SKM-1 (cell line): ENCODE results near the gene IAH1.
"Not testable (repeated sequence)": the region's sequence is repeated elsewhere in the genome, so short reads cannot be mapped to it uniquely, and the experiment has no call there.

Experiments used
- DNase-seq: peaks from one replicate; lab custom pipeline; 2025; ENCODE audit not compliant: unreplicated experiment; lab: John Stamatoyannopoulos, UW

IAH1 gene

DNA sequence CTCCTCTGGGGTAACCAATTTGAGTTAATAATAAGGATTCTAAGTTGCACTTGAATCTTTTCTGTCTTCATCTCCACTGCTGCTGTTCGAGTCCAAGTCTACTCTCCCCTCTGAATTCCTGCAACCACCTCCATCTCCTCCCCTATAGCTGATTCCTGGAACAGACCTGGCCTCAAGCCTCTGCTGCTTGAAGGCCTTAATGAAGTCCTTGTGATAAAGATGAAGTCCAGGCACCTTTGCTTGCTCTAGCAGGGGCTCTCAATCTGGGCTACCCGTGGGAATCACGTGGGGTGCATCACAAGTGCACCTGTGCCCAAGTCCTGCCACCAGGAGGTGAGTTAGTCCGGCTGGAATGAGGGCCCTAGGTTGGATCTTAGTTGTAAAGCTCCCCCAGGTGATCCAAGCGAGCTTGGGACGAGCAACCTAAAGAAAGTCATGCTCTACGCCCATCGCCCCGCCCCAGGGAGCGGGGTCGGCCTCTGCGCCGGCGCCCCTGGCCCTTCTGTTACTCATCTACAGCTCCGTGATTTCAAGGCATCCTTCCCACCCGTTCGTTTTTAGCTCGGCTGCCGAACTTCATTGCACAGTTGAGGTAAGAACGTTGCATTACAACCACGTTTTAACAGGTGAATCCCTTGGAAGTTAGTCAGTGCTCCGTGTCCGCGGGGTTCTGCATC is 905 bp upstream of the IAH1 start:
- no peak for DNase-seq

GRCh38 chr2:9473985-9474360 is 378 bp upstream of the IAH1 start:
- no peak for DNase-seq

DNA sequence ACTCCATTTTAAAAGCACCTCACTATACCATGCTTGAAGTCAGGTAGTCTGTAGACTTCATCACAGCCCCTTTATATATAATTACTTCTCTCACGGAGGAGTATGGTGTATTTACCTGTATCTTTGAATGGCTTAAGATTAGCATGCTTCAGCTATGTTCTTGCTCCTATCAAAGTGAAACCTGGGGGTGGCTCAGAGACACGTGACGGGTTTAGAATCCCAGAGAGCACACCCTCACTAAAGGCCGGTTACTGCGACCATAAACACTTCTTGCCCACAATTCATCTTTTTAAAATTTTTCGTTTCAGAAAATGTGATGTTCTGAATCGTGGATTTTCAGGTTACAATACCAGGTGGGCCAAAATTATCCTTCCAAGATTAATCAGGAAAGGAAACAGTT is 3.6 kb downstream of the IAH1 start:
- DNase-seq = no peak

DNA sequence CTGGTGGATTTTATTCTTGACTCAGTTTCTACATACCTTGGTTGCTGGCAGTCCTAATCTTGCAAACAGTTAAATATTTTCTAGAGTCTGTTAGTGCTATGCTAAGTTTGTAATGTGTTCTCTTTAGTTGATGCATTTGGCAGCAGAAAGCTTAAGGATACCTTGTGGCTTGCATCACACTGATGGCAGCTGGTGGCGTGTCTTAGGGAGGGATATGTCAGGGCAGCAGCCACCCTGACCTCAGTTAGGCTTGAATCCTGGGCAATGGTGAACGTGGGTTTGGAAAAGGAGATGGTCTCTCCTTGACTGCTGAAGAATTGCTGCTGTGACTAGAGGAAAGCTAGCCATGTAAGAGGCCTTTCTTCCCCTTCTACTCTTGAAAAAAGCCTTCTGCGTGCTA is 4.2 kb downstream of the IAH1 start:
- no peak for DNase-seq

- DNase-seq = no peak
These were observed 5.8 kb downstream of the IAH1 start for GRCh38 chr2:9480157-9480556.

- no peak for DNase-seq
These were observed 8.8 kb downstream of the IAH1 start for GRCh38 chr2:9483107-9483506.

DNA sequence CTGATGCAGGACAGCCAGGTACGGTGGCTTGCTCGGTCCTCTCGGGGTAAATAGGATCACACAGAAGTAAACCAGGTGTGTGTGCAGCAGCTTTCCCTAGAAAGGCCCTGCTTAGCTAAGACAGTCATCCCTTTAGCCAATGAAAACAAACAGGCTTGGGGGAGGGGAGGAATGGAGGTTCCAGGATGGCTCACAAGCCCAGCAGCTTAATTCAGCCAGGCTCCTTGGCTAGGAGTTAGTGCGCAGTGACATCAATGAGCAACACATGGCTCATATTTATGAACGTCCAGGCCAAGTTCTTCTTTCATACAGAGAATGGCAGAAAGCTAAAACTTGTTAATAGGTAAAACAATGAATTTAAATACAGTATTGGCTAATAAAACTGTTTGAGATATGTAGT is 10.2 kb downstream of the IAH1 start:
- no peak for DNase-seq

GRCh38 chr2:9488583-9489547 is 14.5 kb downstream of the IAH1 start:
- no peak for DNase-seq

- DNase-seq = no peak
These were observed 16.4 kb downstream of the IAH1 start for GRCh38 chr2:9490789-9491188.

DNA sequence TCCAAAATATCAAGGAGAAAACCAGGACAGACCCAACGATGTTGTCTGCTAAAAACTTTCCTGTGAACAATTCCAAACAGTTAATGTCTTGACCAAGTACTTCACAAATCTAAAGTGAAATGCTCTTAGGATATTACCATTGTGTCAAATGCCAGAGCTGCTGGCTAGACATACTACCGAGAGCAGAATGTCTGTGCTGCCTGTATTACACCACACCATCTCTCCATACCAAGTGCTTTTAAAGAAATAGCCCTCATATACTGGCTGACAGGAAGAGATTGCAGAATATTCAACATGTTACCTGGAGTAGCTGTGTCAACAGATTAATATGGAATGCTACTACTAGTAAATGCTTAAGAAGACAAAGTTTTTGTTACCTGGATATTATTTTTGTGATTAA is 18.6 kb downstream of the IAH1 start:
- no peak for DNase-seq

- DNase-seq = no peak
These were observed 19.1 kb downstream of the IAH1 start for GRCh38 chr2:9493478-9493877.

DNA sequence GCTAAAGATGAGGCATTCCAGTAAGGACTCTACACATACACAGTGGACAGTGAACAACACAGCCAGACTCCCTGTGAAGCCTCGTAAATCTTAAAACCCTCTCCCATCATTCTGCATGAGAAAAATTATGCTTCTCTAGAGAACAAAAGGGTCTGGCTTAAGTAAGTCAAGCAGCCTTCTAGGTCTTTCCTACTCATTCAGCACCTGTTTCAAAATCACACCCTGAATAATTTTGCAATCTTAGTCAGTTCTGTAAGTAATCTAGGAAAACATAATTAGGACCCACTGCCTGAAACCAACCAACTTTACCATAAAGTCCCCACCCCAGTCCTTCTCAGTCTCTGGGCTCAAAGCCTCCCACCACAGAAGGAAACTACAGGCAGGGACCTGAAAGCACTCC is 19.7 kb downstream of the IAH1 start:
- no peak for DNase-seq

GRCh38 chr2:9497017-9497416 is 22.7 kb downstream of the IAH1 start:
- no peak for DNase-seq

GRCh38 chr2:9498210-9498609 is 23.9 kb downstream of the IAH1 start:
- DNase-seq = no peak

DNA sequence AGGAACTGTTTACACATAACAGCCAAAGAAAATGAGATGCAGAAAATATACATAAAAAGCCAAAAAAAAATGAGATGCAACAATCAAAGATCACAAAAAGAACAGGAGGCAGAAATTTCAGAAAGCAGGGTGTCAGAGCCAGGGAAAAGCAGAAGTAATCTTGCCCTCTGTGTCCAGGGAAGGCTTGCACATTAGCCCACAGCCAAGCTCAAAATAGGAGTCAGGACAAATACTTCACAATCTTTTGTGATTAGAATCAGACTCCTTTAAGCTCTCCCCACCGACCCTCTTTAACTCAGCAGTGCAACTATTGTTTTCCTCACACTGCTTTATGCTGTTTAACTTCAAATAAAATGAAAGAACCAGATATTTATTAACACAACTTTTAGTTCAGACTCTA is 34.6 kb downstream of the IAH1 start:
- DNase-seq = no peak

DNA sequence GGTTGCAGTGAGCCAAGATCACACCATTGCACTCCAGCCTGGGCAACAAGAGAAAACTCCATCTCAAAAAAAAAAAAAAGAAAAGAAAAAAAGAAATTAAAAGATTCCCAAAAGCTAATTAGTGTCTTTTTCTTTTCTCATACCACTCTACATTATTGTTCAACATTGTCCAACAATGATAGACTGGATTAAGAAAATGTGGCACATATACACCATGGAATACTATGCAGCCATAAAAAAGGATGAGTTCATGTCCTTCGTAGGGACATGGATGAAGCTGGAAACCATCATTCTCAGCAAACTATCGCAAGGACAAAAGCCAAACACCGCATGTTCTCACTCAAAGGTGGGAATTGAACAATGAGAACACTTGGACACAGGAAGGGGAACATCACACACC is 39.6 kb downstream of the IAH1 start:
- DNase-seq = not testable (repeated sequence)

GRCh38 chr2:9517118-9517782 is 42.9 kb downstream of the IAH1 start:
- DNase-seq = no peak

GRCh38 chr2:9518163-9518562 is 43.8 kb downstream of the IAH1 start:
- DNase-seq = no peak

- no peak for DNase-seq
These were observed 44.4 kb downstream of the IAH1 start for GRCh38 chr2:9518780-9519179.

DNA sequence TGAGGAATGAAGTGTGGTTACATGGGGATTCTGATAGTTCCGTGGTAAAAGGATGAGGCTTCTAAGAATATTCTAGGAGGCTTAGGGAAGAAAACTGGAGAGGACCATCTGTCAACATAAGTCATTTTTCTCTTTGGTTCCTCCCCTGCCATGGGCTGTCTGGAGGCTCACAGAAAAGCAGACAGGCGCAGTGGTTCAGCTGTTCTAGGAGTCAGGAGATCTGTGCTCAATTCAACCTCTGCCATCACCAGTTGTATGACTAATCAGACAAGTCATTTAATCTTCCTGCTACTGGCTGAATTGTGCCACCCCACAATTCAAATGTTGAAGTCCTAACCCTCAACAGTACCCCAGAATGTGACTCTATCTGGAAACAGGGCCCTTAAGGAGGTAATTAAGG is 44.9 kb downstream of the IAH1 start:
- no peak for DNase-seq

GRCh38 chr2:9524291-9524690 is 49.9 kb downstream of the IAH1 start:
- no peak for DNase-seq

DNA sequence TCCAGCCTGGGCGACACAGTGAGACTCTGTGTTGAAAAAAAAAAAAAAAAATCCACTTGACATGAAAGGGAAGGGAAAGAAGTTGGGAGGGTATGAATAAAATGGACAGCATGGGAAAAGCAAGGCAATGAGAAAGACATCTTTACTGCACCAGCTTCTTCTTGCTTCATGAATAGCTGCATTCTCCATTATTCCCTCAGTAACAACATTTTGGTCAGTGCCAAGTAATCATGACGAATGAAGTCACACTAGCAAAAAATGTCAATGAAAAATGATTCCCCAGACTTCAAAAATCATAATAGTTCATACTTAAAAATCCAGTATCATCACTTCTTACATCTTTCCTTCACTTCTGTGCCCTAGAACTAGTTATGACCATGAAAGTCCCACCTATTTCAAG is 50.9 kb downstream of the IAH1 start:
- DNase-seq = no peak
